ENCODE results near the gene CAPN1. TPM values are rescaled to one million over a fixed set of nuclear protein-coding genes. Genes with fewer than 3 reads are reported as not detected.

CAPN1 gene
- total and polyA plus RNA-seq, 9 of the 15 experiments (the other 6 are each of a cell fraction or from before 2014, with no cell fraction given), result 3.5 to 199 (median 61.6) TPM

DNA sequence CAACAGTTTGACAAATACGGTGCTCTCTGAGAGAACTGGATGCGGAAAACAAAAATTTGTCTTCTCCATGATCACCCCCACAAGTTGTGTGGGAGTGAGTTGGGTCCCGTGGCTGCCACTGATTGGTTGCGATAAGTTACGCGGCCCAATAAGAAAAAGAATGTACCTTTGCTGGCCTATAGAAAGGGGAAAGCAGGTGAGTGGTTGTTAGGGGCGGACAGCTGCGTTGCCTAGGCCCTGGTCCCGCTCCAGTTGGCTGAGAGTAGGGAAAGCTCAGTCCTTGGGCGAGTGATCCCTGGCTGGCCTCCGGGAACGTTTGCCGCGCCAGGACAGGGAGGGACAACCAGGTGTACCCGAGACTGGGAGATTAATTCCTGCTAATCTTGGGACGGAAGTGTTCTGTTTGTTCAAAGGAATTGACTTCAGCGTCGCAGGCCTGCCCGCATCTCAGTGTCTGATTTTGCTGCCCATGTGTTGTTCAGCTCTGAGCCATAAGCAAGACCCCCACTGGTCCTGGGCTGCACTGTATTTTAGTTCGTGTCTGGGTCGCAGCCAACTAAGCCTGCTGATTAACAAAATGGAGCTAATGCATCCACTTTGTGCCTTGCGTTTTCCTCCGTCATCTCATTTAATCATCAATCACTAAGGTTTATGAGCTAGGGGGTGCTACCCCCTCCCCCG is 46.6 kb upstream of the CAPN1 start (continued):
- TF ChIP-seq ZNF696 (CRISPR knock-in tag; conservative IDR thresholded peaks at IDR 0.05), result no peak
- peak; percentile 92 for TF ChIP-seq ASH1L (IDR thresholded peaks at IDR 0.05; ENCODE audit: borderline replicate concordance, low read depth, partially characterized antibody)
- TF ChIP-seq NFE2L1 (tag; IDR thresholded peaks at IDR 0.05; ENCODE audit: borderline replicate concordance, low read depth), result no peak
- TF ChIP-seq CC2D1A (IDR thresholded peaks at IDR 0.05), result no peak
- no peak for TF ChIP-seq ZNF274 (IDR thresholded peaks at IDR 0.05; ENCODE audit: borderline replicate concordance, low read depth, low read length)
- TF ChIP-seq NFIC (IDR thresholded peaks at IDR 0.05), result peak; percentile 35
- no peak for TF ChIP-seq ERF (CRISPR knock-in tag; IDR thresholded peaks at IDR 0.05)
- no peak for TF ChIP-seq GABPB1 (CRISPR knock-in tag; IDR thresholded peaks at IDR 0.05)
- no peak for TF ChIP-seq ZNF217 (CRISPR knock-in tag; IDR thresholded peaks at IDR 0.05)
- TF ChIP-seq, protein P1, sequence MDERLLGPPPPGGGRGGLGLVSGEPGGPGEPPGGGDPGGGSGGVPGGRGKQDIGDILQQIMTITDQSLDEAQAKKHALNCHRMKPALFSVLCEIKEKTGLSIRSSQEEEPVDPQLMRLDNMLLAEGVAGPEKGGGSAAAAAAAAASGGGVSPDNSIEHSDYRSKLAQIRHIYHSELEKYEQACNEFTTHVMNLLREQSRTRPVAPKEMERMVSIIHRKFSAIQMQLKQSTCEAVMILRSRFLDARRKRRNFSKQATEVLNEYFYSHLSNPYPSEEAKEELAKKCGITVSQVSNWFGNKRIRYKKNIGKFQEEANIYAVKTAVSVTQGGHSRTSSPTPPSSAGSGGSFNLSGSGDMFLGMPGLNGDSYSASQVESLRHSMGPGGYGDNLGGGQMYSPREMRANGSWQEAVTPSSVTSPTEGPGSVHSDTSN (CRISPR knock-in tag; IDR thresholded peaks at IDR 0.05; ENCODE audit: low read depth), result no peak
- TF ChIP-seq, protein P1 (tag; conservative IDR thresholded peaks at IDR 0.05; ENCODE audit: low read depth), result no peak; the same call in 1 of the 2 replicates
- TF ChIP-seq SP1 (CRISPR knock-in tag; IDR thresholded peaks at IDR 0.05), result peak; percentile 58; the same call in 1 of the 2 replicates
- TF ChIP-seq CCNT2 (IDR thresholded peaks at IDR 0.05; ENCODE audit: borderline replicate concordance, extremely low read depth, insufficient read length, low read depth, low read length), result peak; percentile 4
- no peak for TF ChIP-seq TCF3 (CRISPR knock-in tag; IDR thresholded peaks at IDR 0.05)
- TF ChIP-seq HDAC8 (tag; IDR thresholded peaks at IDR 0.05), result no peak
- TF ChIP-seq ZC3H11A (IDR thresholded peaks at IDR 0.05; ENCODE audit: low read depth, low read length), result no peak
- TF ChIP-seq MEF2A (IDR thresholded peaks at IDR 0.05; ENCODE audit: control insufficient read depth, low read depth, low read length), result no peak
- no peak for TF ChIP-seq CREB5 (CRISPR knock-in tag; IDR thresholded peaks at IDR 0.05)
- TF ChIP-seq EWSR1 (IDR thresholded peaks at IDR 0.05; ENCODE audit: borderline replicate concordance, low read depth, partially characterized antibody), result no peak
- TF ChIP-seq PHTF2 (CRISPR knock-in tag; IDR thresholded peaks at IDR 0.05), result no peak
- TF ChIP-seq BCL6 (CRISPR knock-in tag; IDR thresholded peaks at IDR 0.05), result no peak
- TF ChIP-seq ZNF280A (IDR thresholded peaks at IDR 0.05; ENCODE audit: low read depth, partially characterized antibody), result no peak
- no peak for TF ChIP-seq ELF1 (tag; IDR thresholded peaks at IDR 0.05)
- TF ChIP-seq SIRT6 (IDR thresholded peaks at IDR 0.05; ENCODE audit: low read depth, low read length), result no peak
- TF ChIP-seq HLTF (IDR thresholded peaks at IDR 0.05), result no peak

Measured in K562 (cell line).